ENCODE measurements around the gene AIF1L.

DNA sequence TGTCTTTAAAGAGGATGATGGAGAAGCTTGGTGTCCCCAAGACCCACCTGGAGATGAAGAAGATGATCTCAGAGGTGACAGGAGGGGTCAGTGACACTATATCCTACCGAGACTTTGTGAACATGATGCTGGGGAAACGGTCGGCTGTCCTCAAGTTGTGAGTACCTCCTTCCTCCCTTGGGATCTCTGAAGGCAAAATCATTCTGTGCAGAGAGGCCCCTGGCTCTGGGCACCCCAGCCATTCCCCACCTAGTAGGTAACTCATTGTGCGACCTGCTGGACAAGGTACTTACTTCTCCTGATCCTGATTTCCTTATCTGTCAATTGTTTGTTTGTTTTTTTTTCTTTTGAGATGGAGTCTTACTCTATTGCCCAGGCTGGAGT lies 21.4 kb downstream of the AIF1L start:
- TF ChIP-seq, protein P1, sequence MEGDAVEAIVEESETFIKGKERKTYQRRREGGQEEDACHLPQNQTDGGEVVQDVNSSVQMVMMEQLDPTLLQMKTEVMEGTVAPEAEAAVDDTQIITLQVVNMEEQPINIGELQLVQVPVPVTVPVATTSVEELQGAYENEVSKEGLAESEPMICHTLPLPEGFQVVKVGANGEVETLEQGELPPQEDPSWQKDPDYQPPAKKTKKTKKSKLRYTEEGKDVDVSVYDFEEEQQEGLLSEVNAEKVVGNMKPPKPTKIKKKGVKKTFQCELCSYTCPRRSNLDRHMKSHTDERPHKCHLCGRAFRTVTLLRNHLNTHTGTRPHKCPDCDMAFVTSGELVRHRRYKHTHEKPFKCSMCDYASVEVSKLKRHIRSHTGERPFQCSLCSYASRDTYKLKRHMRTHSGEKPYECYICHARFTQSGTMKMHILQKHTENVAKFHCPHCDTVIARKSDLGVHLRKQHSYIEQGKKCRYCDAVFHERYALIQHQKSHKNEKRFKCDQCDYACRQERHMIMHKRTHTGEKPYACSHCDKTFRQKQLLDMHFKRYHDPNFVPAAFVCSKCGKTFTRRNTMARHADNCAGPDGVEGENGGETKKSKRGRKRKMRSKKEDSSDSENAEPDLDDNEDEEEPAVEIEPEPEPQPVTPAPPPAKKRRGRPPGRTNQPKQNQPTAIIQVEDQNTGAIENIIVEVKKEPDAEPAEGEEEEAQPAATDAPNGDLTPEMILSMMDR (IDR thresholded peaks at IDR 0.05; ENCODE audit: poor library complexity), result no peak
- no peak for TF ChIP-seq EZH2phosphoT487 (IDR thresholded peaks at IDR 0.05; ENCODE audit: low read depth, severe bottlenecking, unreplicated experiment)
